Fibroblast of mammary gland (primary cell): ENCODE data around the gene HSPBAP1.

Source experiments
- DNase-seq: peaks from one replicate; pipeline ENCODE4 v3.0.0-alpha.2; 2010; ENCODE audit warnings: low read depth
- H3K4me3 ChIP-seq: 2 replicates; pipeline ENCODE4 v1.5.1; 2011; ENCODE audit warnings: low read depth, mild to moderate bottlenecking, low read length, moderate library complexity; ENCODE audit not compliant: control insufficient read depth
- TF ChIP-seq, protein P1 (sequence below): conservative IDR thresholded peaks from 2 replicates; pipeline ENCODE4 v1.5.1; 2011; ENCODE audit warnings: low read depth, low read length, inconsistent platforms; ENCODE audit not compliant: control insufficient read depth, insufficient read depth

HSPBAP1 gene

GRCh38 chr3:122793568-122794416 is at the start of gene HSPBAP1:
TSS of gene HSPBAP1 (minus strand) at chr3:122793831. CDS start at chr3:122793680, 151 bp downstream.
- peak within 1 kb of the TSS; percentile 70 for H3K4me3 ChIP-seq
- TF ChIP-seq, protein P1, sequence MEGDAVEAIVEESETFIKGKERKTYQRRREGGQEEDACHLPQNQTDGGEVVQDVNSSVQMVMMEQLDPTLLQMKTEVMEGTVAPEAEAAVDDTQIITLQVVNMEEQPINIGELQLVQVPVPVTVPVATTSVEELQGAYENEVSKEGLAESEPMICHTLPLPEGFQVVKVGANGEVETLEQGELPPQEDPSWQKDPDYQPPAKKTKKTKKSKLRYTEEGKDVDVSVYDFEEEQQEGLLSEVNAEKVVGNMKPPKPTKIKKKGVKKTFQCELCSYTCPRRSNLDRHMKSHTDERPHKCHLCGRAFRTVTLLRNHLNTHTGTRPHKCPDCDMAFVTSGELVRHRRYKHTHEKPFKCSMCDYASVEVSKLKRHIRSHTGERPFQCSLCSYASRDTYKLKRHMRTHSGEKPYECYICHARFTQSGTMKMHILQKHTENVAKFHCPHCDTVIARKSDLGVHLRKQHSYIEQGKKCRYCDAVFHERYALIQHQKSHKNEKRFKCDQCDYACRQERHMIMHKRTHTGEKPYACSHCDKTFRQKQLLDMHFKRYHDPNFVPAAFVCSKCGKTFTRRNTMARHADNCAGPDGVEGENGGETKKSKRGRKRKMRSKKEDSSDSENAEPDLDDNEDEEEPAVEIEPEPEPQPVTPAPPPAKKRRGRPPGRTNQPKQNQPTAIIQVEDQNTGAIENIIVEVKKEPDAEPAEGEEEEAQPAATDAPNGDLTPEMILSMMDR: no peak
- peak; percentile 92 for DNase-seq

- TF ChIP-seq, protein P1: no peak
- DNase-seq: no peak
- no peak overlapping the region for H3K4me3 ChIP-seq
Measured at GRCh38 chr3:122835590-122835989, 42.0 kb upstream of the HSPBAP1 start.

GRCh38 chr3:122828281-122828680 is 34.6 kb upstream of the HSPBAP1 start:
- H3K4me3 ChIP-seq: no peak overlapping the region
- DNase-seq: no peak
- TF ChIP-seq, protein P1: no peak

- H3K4me3 ChIP-seq: no peak overlapping the region
- DNase-seq: no peak
- TF ChIP-seq, protein P1: no peak
Measured at GRCh38 chr3:122826278-122826677, 32.6 kb upstream of the HSPBAP1 start.

DNA sequence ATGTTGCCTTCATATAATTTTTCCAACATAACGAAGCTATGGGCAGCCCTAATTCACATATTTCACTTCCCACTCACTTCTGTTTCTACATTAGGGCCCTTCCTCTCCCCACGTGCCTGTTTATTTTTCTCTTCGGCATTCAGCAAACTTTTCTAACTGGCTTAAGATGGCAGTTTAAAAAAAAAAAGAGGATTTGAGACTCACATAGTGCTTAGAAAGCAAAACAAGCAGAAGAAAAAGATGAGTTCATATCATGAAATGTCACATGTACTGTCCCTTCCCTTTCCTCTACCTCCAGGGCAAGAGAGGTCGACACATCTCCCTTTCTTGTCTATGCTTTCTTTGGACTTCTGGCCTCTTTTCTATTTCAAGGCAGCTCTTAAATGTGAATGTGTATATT is 31.8 kb upstream of the HSPBAP1 start:
- no peak for DNase-seq
- H3K4me3 ChIP-seq: no peak overlapping the region
- TF ChIP-seq, protein P1: no peak

DNA sequence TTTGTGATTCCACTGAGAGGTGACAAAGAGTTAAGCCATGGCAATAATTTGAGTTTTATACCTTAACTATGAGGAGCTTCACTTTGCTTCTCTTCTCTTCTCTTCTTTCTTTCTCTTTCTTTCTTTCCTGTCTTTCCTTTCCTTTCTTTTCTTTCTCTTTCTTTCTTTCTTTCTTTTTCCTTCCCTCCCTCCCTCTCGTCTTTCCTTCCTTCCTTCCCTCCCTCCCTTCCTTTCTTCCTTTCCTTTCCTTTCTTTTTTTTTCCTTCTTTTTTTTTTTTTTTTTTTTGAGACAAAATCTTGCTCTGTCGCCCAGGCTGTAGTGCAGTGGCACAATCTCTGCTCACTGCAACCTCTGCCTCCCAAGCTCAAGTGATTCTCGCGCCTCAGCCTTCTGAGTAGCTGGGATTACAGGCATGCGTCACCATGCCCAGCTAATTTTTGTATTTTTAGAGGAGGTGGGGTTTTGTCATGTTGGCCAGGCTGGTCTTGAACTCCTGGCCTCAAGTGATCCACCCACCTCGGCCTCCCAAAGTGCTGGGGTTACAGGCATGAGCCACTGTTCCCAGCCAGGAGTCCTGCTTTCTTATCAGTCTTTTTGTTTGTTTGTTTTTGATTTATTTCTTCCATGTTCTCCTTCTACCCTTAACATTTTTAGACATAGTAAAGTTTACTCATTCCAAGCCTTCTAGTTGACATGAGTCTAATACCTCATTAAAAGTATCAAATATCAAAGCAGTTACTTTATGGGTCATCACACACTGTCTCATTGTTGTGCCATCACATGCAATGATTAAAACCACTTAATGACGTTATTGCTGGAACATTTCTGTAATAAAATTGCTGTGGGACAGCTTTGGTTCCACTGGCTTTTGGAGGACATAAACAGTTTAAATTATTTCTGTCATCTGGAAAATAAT is 31.1 kb upstream of the HSPBAP1 start:
- no peak overlapping the region for H3K4me3 ChIP-seq
- TF ChIP-seq, protein P1: no peak
- DNase-seq: peak; percentile 55
